Mammary epithelial cell (primary cell): ENCODE data around the gene ATG4B.

ENCODE experiments used
- CTCF ChIP-seq, 2 donors: IDR thresholded peaks in 1 of 2; conservative IDR thresholded peaks in 1 of 2; 2 replicates each; pipeline ENCODE4 v1.5.1; 2011 to 2012; ENCODE audit warnings: inconsistent platforms in 2 of 2, low read length in 2 of 2, mild to moderate bottlenecking in 2 of 2, control low read depth in 1 of 2, low read depth in 1 of 2; ENCODE audit not compliant: insufficient read depth in 1 of 2; ENCODE audit errors: extremely low read depth in 1 of 2
- EZH2 ChIP-seq: IDR thresholded peaks from 2 replicates; pipeline ENCODE4 v1.6.1; 2012; ENCODE audit warnings: low read length, inconsistent platforms, borderline replicate concordance

GRCh38 chr2:241668839-241669238 is 31.3 kb downstream of the ATG4B start:
- TF ChIP-seq CTCF (conservative IDR thresholded peaks at IDR 0.05 in 1 of 2, IDR thresholded peaks at IDR 0.05 in 1 of 2; ENCODE audit: extremely low read depth in 1 of 2, insufficient read depth in 1 of 2, low read depth in 1 of 2, low read length in 2 of 2) (no peak), EZH2 (no peak)
